Gastroesophageal sphincter (tissue), 4 donors: ENCODE data around the gene ACBD6. TPM values are rescaled to one million over a fixed set of nuclear protein-coding genes. Genes with fewer than 3 reads are reported as not detected.
"Not testable (repeated sequence)": the region's sequence is repeated elsewhere in the genome, so short reads cannot be mapped to it uniquely, and the experiment has no call there.

Experiments
- ATAC-seq: fragments of 150-250 bp; one replicate; pipeline ENCODE4 v1.9.1; 2016; ENCODE audit warnings: mild to moderate bottlenecking, moderate library complexity
- H3K27ac ChIP-seq, 4 donors: fragments of 200-600 bp; sonication (generic) in 3 of 4; 1 replicate in 3 of 4; 2 replicates in 1 of 4; pipeline ENCODE4 v1.5.1; 2016 to 2019
- H3K27me3 ChIP-seq: fragments of 200-600 bp; sonication (generic); one replicate; pipeline ENCODE4 v1.5.1; 2019
- H3K36me3 ChIP-seq, 2 donors: fragments of 200-600 bp; sonication (generic); one replicate each; pipeline ENCODE4 v1.5.1; 2019; ENCODE audit warnings: control low read depth in 1 of 2
- H3K4me1 ChIP-seq, 3 donors: fragments of 200-600 bp; sonication (generic); 1 replicate in 2 of 3; 2 replicates in 1 of 3; pipeline ENCODE4 v1.5.1; 2016 to 2019; ENCODE audit warnings: control low read depth in 2 of 3
- H3K4me3 ChIP-seq, 2 donors: fragments of 200-600 bp; sonication (generic); one replicate each; pipeline ENCODE4 v1.5.1; 2019; ENCODE audit warnings: mild to moderate bottlenecking in 1 of 2, moderate library complexity in 1 of 2
- H3K9me3 ChIP-seq, 3 donors: fragments of 200-600 bp; sonication (generic); one replicate each; pipeline ENCODE4 v1.5.1; 2017 to 2019; ENCODE audit warnings: control low read depth in 2 of 3
- CTCF ChIP-seq, 4 experiments: fragments of 200-600 bp in 2 of 4; fragments of 450-650 bp in 2 of 4; sonication (generic) in 1 of 4; IDR thresholded peaks; one replicate each; pipeline ENCODE4 v1.5.1; 2017 to 2019; ENCODE audit warnings: antibody characterized with exemption in 4 of 4, mild to moderate bottlenecking in 2 of 4, moderate library complexity in 2 of 4
- EP300 ChIP-seq: sonication (generic); formaldehyde crosslinking; IDR thresholded peaks from one replicate; pipeline ENCODE4 v1.6.1; 2017; ENCODE audit warnings: antibody characterized with exemption, mild to moderate bottlenecking
- POLR2A ChIP-seq, 2 donors: fragments of 450-650 bp; IDR thresholded peaks; one replicate each; pipeline ENCODE4 v1.6.1; 2017; ENCODE audit warnings: antibody characterized with exemption in 2 of 2, mild to moderate bottlenecking in 2 of 2, moderate library complexity in 1 of 2
- POLR2AphosphoS5 ChIP-seq: sonication (generic); formaldehyde crosslinking; IDR thresholded peaks from one replicate; pipeline ENCODE4 v1.6.1; 2017; ENCODE audit warnings: antibody characterized with exemption
- WGBS, 2 donors: methylation state at CpG; one replicate each; pipeline ENCODE4 v1.1.5; 2018; ENCODE audit warnings: low coverage in 1 of 2; 5-methylcytosine and 5-hydroxymethylcytosine counted together
- total RNA-seq, 4 donors: library from RNA; depleted of rRNA; stranded (reverse); fragments of >200 nt; gene quantifications; one replicate each; pipeline ENCODE4 v1.1.0, GENCODE V29; 2016

The ACBD6 gene
- total RNA-seq, 4 donors from 2014 or later, result 27.1 to 41.3 (median 39.7) TPM

- Histone ChIP-seq H3K9me3 (no peaks in the 10 kb centered on the region), H3K4me1 (no peaks in the 10 kb centered on the region), H3K4me3 (no peak overlapping the region), H3K27me3 (no peaks in the 10 kb centered on the region), H3K36me3 (peaks cover 0 to 15% of the 10 kb centered on the region in 2 donors), H3K27ac (no peak overlapping the region)
- 67 to 93% methylated on average over 2 of the region's 2 CpGs for WGBS, 2 donors
- no peak for ATAC-seq
- TF ChIP-seq POLR2A (IDR thresholded peaks at IDR 0.05) (no peak), CTCF (IDR thresholded peaks at IDR 0.05) (peak; percentile 8 to 33 (median 26))
Observed at GRCh38 chr1:180415985-180416633, 86.3 kb downstream of the ACBD6 start.

DNA sequence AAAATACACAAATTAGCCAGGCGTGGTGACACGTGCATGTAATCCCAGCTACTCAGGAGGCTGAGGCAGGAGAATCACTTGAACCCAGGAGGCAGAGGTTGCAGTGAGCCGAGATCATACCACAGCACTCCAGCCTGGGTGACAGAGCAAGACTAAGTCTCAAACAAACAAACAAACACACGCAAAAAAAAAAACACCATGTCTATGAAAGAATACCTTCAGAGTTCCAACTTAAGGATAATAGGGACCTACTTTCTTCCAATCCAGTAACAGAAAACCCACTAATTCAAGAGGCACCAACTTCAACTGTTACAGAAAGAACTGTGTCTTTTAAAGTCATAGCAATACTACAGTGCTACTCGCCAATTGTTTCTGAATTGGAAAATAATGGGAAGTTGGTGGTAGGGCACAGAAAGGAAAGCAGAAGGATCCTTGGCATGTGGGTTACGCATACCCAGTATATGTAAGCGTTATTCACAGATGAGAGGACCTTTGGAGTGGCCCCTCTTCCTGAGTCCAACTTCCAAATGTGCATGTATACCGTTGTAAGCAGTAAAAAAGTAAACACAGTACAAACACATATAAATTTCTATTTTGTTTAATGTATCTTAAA is 87.0 kb downstream of the ACBD6 start:
- no peak for ATAC-seq
- TF ChIP-seq POLR2AphosphoS5, result no peak
- no peak for TF ChIP-seq EP300
- TF ChIP-seq POLR2A (IDR thresholded peaks at IDR 0.05), result no peak
- TF ChIP-seq CTCF (IDR thresholded peaks at IDR 0.05), result no peak
- 91 to 92% methylated on average over 6 to 8 of the region's 8 CpGs for WGBS, 2 donors
- Histone ChIP-seq H3K36me3 (peaks cover 0 to 21% of the 10 kb centered on the region in 2 donors), H3K4me1 (no peaks in the 10 kb centered on the region), H3K9me3 (no peaks in the 10 kb centered on the region), H3K4me3 (no peak overlapping the region), H3K27me3 (no peaks in the 10 kb centered on the region), H3K27ac (no peak overlapping the region)

GRCh38 chr1:180412583-180412982 is 89.8 kb downstream of the ACBD6 start:
- H3K27me3 ChIP-seq, result no peaks in the 10 kb centered on the region
- 98 to 100% methylated on average over 2 to 4 of the region's 4 CpGs for WGBS, 2 donors
- no peaks in the 10 kb centered on the region for H3K9me3 ChIP-seq
- no peak overlapping the region for H3K27ac ChIP-seq
- TF ChIP-seq POLR2A (IDR thresholded peaks at IDR 0.05) (no peak), POLR2AphosphoS5 (no peak), CTCF (IDR thresholded peaks at IDR 0.05) (no peak), EP300 (no peak)
- H3K4me1 ChIP-seq, result no peaks in the 10 kb centered on the region
- H3K36me3 ChIP-seq, result peaks cover 0 to 21% of the 10 kb centered on the region in 2 donors
- H3K4me3 ChIP-seq, result no peak overlapping the region
- ATAC-seq, result no peak

DNA sequence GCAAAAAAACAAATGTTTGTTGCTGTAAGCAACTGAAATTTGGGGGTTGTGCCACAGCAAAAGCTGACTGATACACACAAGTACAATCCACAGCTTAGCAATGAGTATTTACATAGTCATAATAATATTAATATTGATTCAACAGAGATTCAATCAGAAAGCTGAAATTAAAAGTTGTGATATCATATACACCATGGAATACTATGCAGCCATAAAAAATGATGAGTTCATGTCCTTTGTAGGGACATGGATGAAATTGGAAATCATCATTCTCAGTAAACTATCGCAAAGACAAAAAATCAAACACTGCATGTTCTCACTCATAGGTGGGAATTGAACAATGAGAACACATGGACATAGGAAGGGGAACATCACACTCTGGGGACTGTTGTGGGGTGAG is 94.2 kb downstream of the ACBD6 start:
- not testable (repeated sequence) for H3K27me3 ChIP-seq, ATAC-seq, H3K9me3 ChIP-seq, H3K4me3 ChIP-seq, H3K4me1 ChIP-seq, H3K27ac ChIP-seq
- 100% methylated on average over 1 of the region's 1 CpG; no CpG with 5 or more reads in 1 of the 2 donors for WGBS, 2 donors
- peaks cover 0 to 21% of the 10 kb centered on the region in 2 donors for H3K36me3 ChIP-seq

DNA sequence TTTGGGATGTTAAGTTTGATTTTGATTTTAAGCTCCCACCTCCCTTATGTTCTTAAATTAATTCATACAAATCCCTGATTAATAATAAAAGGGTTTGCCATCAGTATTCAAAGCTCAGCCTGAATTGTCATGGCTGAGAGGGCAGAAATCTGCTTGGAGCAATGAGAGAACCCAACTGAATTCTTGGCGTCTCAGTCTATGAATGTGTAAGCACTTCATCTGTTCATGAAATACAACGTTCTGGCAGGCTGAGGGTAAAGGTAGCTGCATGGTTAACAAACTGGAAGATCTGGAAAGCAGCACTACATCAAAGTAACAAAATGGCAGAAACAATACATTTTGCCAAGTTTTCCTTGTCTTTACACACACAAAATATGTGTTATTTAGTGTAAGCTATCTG is 95.3 kb downstream of the ACBD6 start:
- no peaks in the 10 kb centered on the region for H3K9me3 ChIP-seq
- no peak for ATAC-seq
- H3K4me3 ChIP-seq, result no peak overlapping the region
- no peaks in the 10 kb centered on the region for H3K4me1 ChIP-seq
- H3K27me3 ChIP-seq, result no peaks in the 10 kb centered on the region
- no peak overlapping the region for H3K27ac ChIP-seq
- TF ChIP-seq POLR2A (IDR thresholded peaks at IDR 0.05) (no peak), CTCF (IDR thresholded peaks at IDR 0.05) (no peak), EP300 (no peak), POLR2AphosphoS5 (no peak)
- 73 to 88% methylated on average over 2 of the region's 2 CpGs for WGBS, 2 donors
- H3K36me3 ChIP-seq, result peaks cover 0 to 15% of the 10 kb centered on the region in 2 donors
